Hypothalamus (tissue), 51 donors: ENCODE results near the gene AMPD1.

Experiments used
- DNase-seq, 51 donors: peaks; one replicate each; lab custom pipeline; 2025; lab: John Stamatoyannopoulos, UW

AMPD1 gene

DNA sequence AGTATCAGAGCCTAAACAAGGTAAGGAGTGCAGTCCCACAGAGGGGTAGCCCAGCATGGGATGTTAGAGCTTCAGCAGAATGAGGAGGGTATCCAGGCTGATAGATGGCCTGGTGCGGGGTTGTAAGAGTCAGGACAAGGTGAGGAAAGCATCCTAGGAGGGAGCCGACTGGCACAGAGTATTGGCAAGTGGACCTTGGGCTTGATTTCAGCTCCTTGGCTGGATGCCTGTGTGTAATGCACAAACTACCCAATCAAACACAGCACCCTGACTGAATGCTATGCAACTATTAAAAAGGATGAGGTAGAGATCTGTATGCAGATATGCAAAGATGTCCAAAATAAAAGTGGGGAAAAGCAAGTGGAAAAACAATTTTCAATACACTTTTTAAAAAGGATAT, 43.5 kb downstream of the AMPD1 start:
- no peak for DNase-seq

DNA sequence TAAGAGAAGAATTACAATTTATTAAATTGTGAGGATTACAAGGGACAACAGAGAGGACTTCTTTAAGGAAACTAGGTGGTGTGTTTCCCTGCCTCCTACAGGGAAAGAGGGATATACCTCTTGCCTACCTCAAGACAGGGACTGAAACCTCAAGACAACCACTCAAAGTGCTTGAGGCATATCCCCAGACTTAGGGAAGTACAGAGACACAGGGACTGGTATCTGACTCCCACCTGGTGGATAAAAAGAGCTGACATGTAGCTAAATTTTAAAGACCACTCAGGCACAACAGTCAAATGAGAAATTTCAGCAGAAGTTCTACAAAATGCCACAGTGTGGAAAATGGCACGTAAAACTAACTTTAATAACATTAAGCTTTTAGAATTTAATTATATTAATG, 46.8 kb downstream of the AMPD1 start:
- DNase-seq = no peak

DNA sequence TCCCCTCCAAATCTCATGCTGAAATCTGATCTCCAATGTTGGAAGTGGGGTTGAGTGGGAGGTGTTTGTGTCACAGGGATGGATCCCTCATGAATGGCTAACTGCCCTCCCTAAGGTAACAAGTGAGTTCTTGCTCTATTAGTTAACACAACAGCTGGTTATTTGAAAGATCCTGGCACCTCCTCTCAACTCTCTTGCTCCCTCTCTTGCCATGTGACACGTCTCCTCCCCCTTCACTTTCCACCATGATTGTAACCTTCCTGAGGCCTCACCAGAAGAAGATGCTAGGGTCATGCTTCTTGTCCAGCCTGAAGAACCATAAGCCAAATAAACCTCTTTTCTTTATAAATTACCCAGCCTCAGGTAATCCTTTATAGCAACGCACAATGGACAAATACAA, 54.0 kb downstream of the AMPD1 start:
- no peak for DNase-seq

DNA sequence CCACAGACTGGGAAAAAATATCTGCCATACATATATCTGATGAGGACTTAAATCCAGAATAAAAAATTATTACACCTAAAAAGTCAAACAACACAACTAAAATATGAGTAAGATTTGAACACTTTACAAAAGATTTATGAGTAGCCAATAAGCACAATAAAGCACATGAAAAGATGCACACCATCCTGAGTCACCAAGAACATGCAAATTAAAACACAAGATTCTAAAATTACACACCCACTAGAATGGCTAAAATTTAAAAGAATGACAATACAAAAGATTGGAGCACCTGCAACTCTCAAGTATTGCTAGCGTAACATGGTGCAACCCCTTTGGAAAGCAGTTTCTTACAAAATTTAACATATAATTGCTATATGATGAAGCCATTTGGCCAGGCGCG, 56.4 kb downstream of the AMPD1 start:
- DNase-seq = no peak

DNA sequence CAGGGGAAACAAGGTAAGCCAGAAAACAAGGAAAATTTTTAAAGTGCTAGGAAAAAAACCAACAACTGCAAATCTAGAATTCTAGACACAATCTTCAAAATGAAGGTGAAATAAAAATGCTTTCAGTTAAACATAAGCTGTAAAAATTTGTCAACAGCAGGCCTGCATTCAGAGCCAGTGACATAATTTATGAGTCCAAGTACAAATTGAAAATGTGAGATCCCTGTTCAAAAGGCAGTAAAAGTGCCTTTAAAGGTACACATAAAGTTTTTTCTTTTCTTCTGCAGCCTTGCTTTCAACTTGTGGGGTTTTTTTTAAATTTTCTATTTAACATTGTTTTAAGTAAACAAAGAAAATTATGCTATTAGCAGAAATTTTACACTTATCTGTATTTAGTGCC, 62.9 kb downstream of the AMPD1 start:
- no peak for DNase-seq

DNA sequence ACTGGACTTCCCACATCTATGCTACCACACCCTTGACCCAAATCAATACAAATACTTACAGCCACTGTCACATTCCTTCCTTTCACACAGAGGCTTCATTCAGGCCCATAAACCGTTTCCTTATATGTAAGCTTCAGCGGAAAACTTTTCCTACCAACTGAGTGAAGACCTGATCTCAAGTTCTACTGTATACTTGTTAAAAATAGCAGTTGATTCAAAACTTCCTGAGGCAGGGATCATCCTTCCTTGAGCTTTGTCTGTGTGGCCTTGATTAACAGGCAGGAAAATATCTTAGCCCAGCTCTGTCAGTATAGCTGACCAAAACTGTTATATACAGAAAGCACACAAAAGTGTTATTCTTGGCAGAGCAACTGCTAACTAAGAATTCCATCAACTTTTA, 68.2 kb downstream of the AMPD1 start:
- no peak for DNase-seq

DNA sequence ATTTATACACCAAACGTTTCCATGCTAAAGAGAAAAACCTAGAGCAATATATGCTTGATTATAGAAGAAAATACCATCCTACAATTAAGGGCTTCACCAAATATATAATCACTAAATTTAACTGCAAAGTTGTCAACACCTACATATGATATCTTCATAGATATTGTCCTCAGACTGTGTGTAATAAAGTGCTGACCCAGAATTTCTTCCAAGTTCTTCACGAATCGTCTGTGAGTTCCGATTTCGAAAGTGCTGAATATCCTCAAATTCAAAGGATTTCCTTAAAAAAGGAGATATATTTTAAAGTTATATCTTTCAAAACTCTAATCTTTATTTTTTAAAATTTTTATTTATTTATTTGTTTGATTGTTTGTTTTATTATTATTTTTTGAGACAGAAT, 72.0 kb downstream of the AMPD1 start:
- DNase-seq = no peak
